HepG2 (cell line): ENCODE measurements around the gene EXOSC7. TPM values are rescaled to one million over a fixed set of nuclear protein-coding genes. Genes with fewer than 3 reads are reported as not detected.
A peak's percentile ranks its signal among the peaks of the same experiment; 100 is the strongest.

Experiments
- ATAC-seq: fragments of 200-7000 bp; cut with Tn5 transposase; 3 replicates; pipeline ENCODE4 v1.9.1; 2020; ENCODE audit warnings: mild to moderate bottlenecking, moderate library complexity
- BruUV-seq: library from RNA; stranded (reverse); fragments of 400-500 nt; replicated peaks from 2 replicates; lab custom pipeline; 2021; lab: Mats Ljungman, UMichigan
- CTCF ChIA-PET: fragments of 300-600 bp; formaldehyde crosslinking; extraction: SDS; loops from one replicate; lab custom pipeline; 2021; ENCODE audit warnings: low total read pairs, inconsistent platforms, low intra/inter-chr PET ratio; lab: Yijun Ruan, JAX
- POLR2A ChIA-PET: fragments of 350-600 bp; sonication (Branson Sonifier 250); formaldehyde crosslinking; loops from one replicate; lab custom pipeline; 2020; ENCODE audit warnings: antibody characterized with exemption, inconsistent platforms; lab: Yijun Ruan, JAX
- DNase-seq: peaks from one replicate; pipeline ENCODE4 v3.0.0-alpha.2; 2015; ENCODE audit warnings: low spot score
- FAIRE-seq: peaks from 3 replicates; lab custom pipeline; 2011; peaks lifted over from hg19 to GRCh38; lab: Jason Lieb, UNC
- H2AFZ ChIP-seq: one replicate; pipeline ENCODE4 v1.6.1; 2011; ENCODE audit warnings: low read length, inconsistent platforms
- H3K27ac ChIP-seq: fragments of 300-600 bp; 3 replicates; pipeline ENCODE4 v1.8.0; 2011; ENCODE audit warnings: mixed run types, mild to moderate bottlenecking, mixed read lengths, low read length, inconsistent platforms; ENCODE audit not compliant: insufficient read depth; ENCODE audit errors: extremely low read length
- H3K27me3 ChIP-seq, 2 experiments: fragments of 200-600 bp in 1 of 2; 2 replicates in 1 of 2; 3 replicates in 1 of 2; pipeline versions ENCODE4 v1.6.0 to v1.8.0; 2011; ENCODE audit warnings: low read length in 2 of 2, mild to moderate bottlenecking in 2 of 2, moderate library complexity in 2 of 2, inconsistent platforms in 1 of 2; ENCODE audit not compliant: insufficient read depth in 2 of 2, control insufficient read depth in 1 of 2
- H3K36me3 ChIP-seq, 2 experiments: fragments of 200-600 bp in 1 of 2; replicated peaks in 1 of 2; 2 replicates in 1 of 2; 3 replicates in 1 of 2; pipeline versions ENCODE4 v1.5.1 to v1.8.0; 2011; ENCODE audit warnings: low read length in 2 of 2, inconsistent platforms in 1 of 2; ENCODE audit not compliant: insufficient read depth in 2 of 2, control insufficient read depth in 1 of 2
- H3K4me1 ChIP-seq: 2 replicates; pipeline ENCODE4 v1.5.1; 2012; ENCODE audit warnings: low read length, inconsistent platforms; ENCODE audit not compliant: insufficient read depth
- H3K4me2 ChIP-seq: 2 replicates; pipeline ENCODE4 v1.6.0; 2011; ENCODE audit warnings: low read depth, low read length, inconsistent platforms
- H3K4me3 ChIP-seq, 3 experiments: fragments of 200-600 bp in 1 of 3; sonication (generic), shearing (Covaris generic) in 1 of 3; replicated peaks in 1 of 3; 2 replicates each; pipeline ENCODE4 v1.5.1; 2011 to 2016; ENCODE audit warnings: low read length in 3 of 3, inconsistent platforms in 2 of 3, low read depth in 2 of 3, mild to moderate bottlenecking in 2 of 3, control low read depth in 1 of 3, mixed read lengths in 1 of 3; ENCODE audit not compliant: insufficient read depth in 1 of 3
- H3K79me2 ChIP-seq: one replicate; pipeline ENCODE4 v1.6.1; 2011; ENCODE audit warnings: low read length, inconsistent platforms; ENCODE audit not compliant: insufficient read depth
- H3K9ac ChIP-seq: 2 replicates; pipeline ENCODE4 v1.6.0; 2011; ENCODE audit warnings: mild to moderate bottlenecking, low read depth, low read length, inconsistent platforms; ENCODE audit not compliant: insufficient read depth
- H3K9me3 ChIP-seq: 2 replicates; pipeline ENCODE4 v1.5.1; 2012; ENCODE audit warnings: mild to moderate bottlenecking, low read length
- H4K20me1 ChIP-seq: 2 replicates; pipeline ENCODE4 v1.6.0; 2011; ENCODE audit warnings: inconsistent platforms, mild to moderate bottlenecking, low read length, moderate library complexity; ENCODE audit not compliant: insufficient read depth
- CTCF ChIP-seq: sonication (generic); formaldehyde crosslinking; IDR thresholded peaks from 2 replicates; pipeline ENCODE4 v1.5.0; 2020; ENCODE audit warnings: mild to moderate bottlenecking, missing genetic modification reagents, moderate library complexity
- HNF4A ChIP-seq: sonication (generic); formaldehyde crosslinking; IDR thresholded peaks from 2 replicates; pipeline ENCODE4 v1.4.0; 2020; ENCODE audit warnings: missing genetic modification reagents
- HNF4G ChIP-seq, 2 experiments: sonication (generic) in 1 of 2; formaldehyde crosslinking in 1 of 2; IDR thresholded peaks; 2 replicates each; pipeline versions ENCODE4 v1.4.0 to v1.6.1; 2011 to 2020; ENCODE audit warnings: borderline replicate concordance in 2 of 2, low read depth in 2 of 2, mild to moderate bottlenecking in 2 of 2, low read length in 1 of 2, missing genetic modification reagents in 1 of 2, moderate library complexity in 1 of 2
- SMC3 ChIP-seq: IDR thresholded peaks from 2 replicates; pipeline ENCODE4 v1.6.1; 2011; ENCODE audit warnings: low read length, improper control_type of control experiment
- STAG1 ChIP-seq: sonication (generic); formaldehyde crosslinking; IDR thresholded peaks from 2 replicates; pipeline ENCODE4 v1.4.0; 2020; ENCODE audit warnings: missing genetic modification reagents
- ZNF33A ChIP-seq: sonication (generic); formaldehyde crosslinking; IDR thresholded peaks from 2 replicates; pipeline ENCODE4 v1.5.1; 2020; ENCODE audit warnings: missing genetic modification reagents, mild to moderate bottlenecking, moderate library complexity, borderline replicate concordance
- WGBS: methylation state at CpG from one replicate; pipeline ENCODE4 v1.1.6; 2017; ENCODE audit warnings: low lambda C conversion rate; 5-methylcytosine and 5-hydroxymethylcytosine counted together
- in situ Hi-C: cut with HindIII; loops from 2 replicates; pipeline ENCODE4 v1.10.0; 2017; ENCODE audit warnings: low pct_unique_long_range_greater_than_20kb; ENCODE audit not compliant: extremely low pct_ligation_motif_present
- intact Hi-C: fragments of 100-400 bp; cut with micrococcal nuclease; formaldehyde crosslinking; loops from one replicate; pipeline ENCODE4 v1.10.0; 2022; ENCODE audit not compliant: unreplicated experiment
- polyA plus RNA-seq, 8 experiments: library from polyadenylated mRNA; depleted of rRNA in 3 of 8; stranded (reverse) in 7 of 8; unstranded in 1 of 8; fragments of >200 nt; fragmentation: Illumina TruSeq in 4 of 8; extraction: Trizol in 4 of 8; gene quantifications; 2 replicates each; pipeline versions ENCODE4 v1.2.1 to v1.2.3, GENCODE V29; 2011 to 2016; ENCODE audit warnings: low read depth in 4 of 8, missing spikeins in 1 of 8, mixed read lengths in 1 of 8; ENCODE audit not compliant: insufficient read depth in 1 of 8
- total RNA-seq, 5 experiments: library from RNA; depleted of rRNA; stranded (reverse); fragments of >200 nt; fragmentation: Illumina TruSeq; extraction: Trizol; gene quantifications; 2 replicates each; pipeline ENCODE4 v1.2.3, GENCODE V29; 2016; ENCODE audit warnings: low read depth in 1 of 5

Gene EXOSC7
- total and polyA plus RNA-seq, 2 of the 13 experiments (the other 11 are each of a cell fraction or from before 2014, with no cell fraction given): 68.3 to 74.7 TPM

DNA sequence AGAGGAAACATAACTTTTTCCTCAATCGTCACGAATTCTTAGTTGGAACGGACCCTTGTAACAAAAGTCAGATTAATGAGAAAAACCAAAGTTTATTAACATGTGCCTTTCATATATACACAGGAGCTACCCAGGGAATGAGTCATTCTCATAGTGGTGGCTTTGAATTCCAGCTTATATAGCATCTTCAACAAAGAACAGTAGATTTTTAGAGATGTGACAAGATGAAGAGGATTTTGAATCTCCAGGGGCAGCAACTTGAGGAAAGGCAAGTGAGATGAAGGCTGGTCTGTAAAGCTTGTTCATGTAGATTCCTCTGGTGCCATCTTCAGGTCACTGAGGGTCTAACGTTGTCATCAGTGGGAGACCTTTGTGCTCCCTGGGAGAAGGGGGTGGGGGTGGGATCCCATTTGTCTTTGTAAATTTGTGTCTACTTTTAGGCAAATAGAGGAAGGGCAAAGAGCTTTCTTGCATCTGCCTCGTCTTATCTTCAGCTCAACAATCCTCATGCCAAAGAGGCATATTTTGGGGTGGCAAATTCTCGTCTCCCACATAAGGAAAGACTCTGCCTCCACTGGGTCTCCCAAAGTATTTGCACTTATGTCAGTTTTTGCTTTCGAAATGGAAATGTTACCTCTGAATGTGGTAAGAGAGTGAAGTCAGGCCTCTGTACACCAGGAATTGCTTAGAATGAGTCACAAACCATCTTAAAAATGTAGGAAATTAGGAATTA, 79.5 kb downstream of the EXOSC7 start:
- ATAC-seq (peak; percentile 86), DNase-seq (peak; percentile 65), FAIRE-seq (peak; percentile 81)
- Histone ChIP-seq H3K9me3 (no peaks in the 10 kb centered on the region), H3K79me2 (no peaks in the 10 kb centered on the region), H3K27ac (no peak overlapping the region)
- WGBS: 14% methylated on average over 7 of the region's 7 CpGs
- no peak for TF ChIP-seq ZNF33A
- peak; percentile 58 for TF ChIP-seq HNF4A (CRISPR knock-in tag)
- TF ChIP-seq STAG1 (CRISPR knock-in tag): peak; percentile 42; the same call in 1 of the 2 replicates
- TF ChIP-seq SMC3: peak; percentile 15; the same call in 1 of the 2 replicates
- peak; percentile 59 for TF ChIP-seq CTCF (CRISPR knock-in tag)
- TF ChIP-seq HNF4G (IDR thresholded peaks at IDR 0.05; ENCODE audit: borderline replicate concordance, low read depth, low read length): peak; percentile 72
- TF ChIP-seq HNF4G (CRISPR knock-in tag; IDR thresholded peaks at IDR 0.05; ENCODE audit: borderline replicate concordance, low read depth): no peak
- TF ChIP-seq, all 625 proteins: peak for 5
- peaks cover 1 to 13% of the 10 kb centered on the region in 2 experiments; a peak in 2 of 5 replicates for H3K27me3 ChIP-seq
- CTCF ChIA-PET: interaction anchor here (1.6 kb wide), 1 partner anchor 18 kb away, joined by 6 read pairs; no protein-coding TSS in a partner anchor
- H3K9ac ChIP-seq: no peak overlapping the region
- BruUV-seq: no TSS peak
- no peaks in the 10 kb centered on the region for H3K36me3 ChIP-seq
- in situ Hi-C loops (no loop called here), intact Hi-C loops (loop anchor here (2.0 kb wide), 1 partner anchor 15 kb away; no protein-coding TSS in a partner anchor)
- H3K4me2 ChIP-seq: peak overlapping the region; percentile 40
- H3K4me1 ChIP-seq: peaks cover 9% of the 10 kb centered on the region; the same call in 1 of the 2 replicates
- no peak overlapping the region for H2AFZ ChIP-seq
- no peak overlapping the region for H3K4me3 ChIP-seq
- POLR2A ChIA-PET: no interaction called here
- H4K20me1 ChIP-seq: no peaks in the 10 kb centered on the region
